ENCODE data around the gene POTEB2.
"Not testable (repeated sequence)": the region's sequence is repeated elsewhere in the genome, so short reads cannot be mapped to it uniquely, and the experiment has no call there.

DNA sequence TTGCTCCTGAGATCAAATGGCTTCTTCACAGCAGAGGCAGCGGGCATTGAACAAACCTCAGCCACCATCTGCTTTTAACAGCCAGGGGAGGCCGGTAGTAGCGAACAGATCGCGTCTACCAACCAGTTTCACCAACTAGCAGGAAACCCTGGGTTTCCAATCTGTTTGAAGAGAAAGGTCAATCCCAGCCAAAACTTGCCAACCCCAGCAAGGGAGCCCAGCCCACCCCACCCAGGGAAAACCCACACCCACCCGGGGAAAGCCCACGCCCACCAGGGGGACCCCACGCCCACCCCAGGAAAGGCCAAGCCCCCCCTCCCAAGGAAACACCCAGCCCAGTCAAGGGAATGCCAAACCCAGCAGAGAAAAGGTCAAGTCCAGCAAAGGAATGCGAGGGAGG is at the start of gene POTEB2:
- TF ChIP-seq SMC3 (IDR thresholded peaks at IDR 0.05; ENCODE audit: low read depth, low read length); POLR2A (IDR thresholded peaks at IDR 0.05; ENCODE audit: low read depth, low read length); CTCF (conservative IDR thresholded peaks at IDR 0.05; ENCODE audit: low read depth, low read length): not testable (repeated sequence)

Data from IMR-90 (cell line).